Tongue (tissue), 2 donors: ENCODE results near the gene ELMOD3. TPM values are rescaled to one million over a fixed set of nuclear protein-coding genes. Genes with fewer than 3 reads are reported as not detected.
"Not testable (repeated sequence)": the region's sequence is repeated elsewhere in the genome, so short reads cannot be mapped to it uniquely, and the experiment has no call there.

ENCODE experiments used
- DNase-seq: peaks from one replicate; pipeline ENCODE4 v3.0.0-alpha.2; 2015
- total RNA-seq: library from RNA; depleted of rRNA; stranded (reverse); fragments of >200 nt; gene quantifications from one replicate; pipeline ENCODE4 v1.2.3, GENCODE V29; 2014

Gene ELMOD3
- total RNA-seq, 1 donor from 2014 or later = 16.5 TPM

DNA sequence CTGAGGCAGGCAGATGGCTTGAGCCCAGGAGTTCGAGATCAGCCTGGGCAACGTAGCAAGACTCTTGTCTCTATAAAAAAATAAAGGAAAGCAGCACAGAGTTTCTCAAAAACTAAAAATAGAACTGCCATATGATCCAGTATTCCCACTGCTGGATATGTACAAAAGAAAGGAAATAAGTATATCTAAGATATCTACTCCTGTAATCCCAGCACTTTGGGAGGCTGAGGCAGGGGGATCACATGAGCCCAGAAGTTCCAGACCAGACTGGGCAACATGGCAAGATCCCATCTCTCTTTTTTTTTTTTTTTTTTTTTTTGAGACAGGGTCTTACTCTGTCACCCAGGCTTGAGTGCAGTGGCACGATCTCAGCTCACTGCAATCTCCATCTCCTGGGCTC, 24.9 kb upstream of the ELMOD3 start:
- not testable (repeated sequence) for DNase-seq

DNA sequence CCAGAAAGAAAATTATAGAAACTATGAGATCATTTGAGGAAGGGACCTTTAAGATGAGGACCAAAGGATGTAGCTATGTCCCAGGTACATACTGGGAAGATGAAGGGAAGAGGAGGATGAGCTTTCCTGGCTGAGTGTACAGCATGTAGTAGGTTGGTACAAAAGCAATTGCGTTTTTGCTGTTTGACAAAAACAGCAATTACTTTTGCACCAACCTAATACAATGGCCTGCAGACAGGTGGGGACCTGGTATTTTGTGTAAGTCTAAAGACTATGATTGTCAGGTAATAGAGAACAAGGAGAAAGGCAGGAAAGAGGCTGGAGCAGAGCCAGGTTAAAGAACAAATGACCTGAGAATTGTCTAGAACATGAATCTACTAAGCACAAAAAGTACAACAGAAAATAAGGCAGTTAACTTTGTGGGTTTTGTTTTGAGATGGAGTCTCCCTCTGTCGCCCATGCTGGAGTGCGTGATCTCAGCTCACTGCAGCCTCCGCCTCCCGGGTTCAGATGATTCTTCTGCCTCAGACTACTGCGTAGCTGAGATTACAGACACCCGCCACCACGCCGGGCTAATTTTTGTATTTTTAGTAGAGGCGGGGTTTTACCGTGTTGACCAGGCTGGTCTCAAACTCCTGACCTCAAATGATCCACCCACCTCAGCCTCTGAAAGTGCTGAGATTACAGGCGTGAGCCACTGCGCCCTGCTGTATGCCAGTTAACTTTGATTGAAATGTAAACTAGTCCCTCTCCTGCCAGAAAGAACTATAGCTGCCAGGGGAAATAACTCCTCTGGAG, 23.5 kb upstream of the ELMOD3 start:
- no peak for DNase-seq

- not testable (repeated sequence) for DNase-seq
Observed at GRCh38 chr2:85333877-85334276, 20.7 kb upstream of the ELMOD3 start.

DNA sequence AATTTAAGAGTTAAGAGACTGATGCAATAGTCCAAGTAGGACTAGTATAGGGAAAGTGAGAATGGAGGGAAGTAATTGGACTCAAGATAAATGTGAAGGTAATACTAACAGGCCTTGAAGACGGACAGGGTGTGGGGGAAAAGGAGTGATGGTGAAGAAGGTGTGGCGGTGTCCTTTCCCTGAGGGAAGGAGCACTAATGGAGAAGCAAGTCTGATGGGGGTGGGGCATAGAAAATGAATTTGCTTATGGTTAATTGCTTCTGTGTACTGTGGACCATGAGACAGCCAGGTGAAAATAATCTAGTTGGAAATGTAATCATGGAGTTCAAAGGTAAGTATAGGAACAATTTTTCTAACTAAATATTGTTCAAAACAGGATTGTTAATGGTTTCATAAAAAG, 19.6 kb upstream of the ELMOD3 start:
- no peak for DNase-seq

DNA sequence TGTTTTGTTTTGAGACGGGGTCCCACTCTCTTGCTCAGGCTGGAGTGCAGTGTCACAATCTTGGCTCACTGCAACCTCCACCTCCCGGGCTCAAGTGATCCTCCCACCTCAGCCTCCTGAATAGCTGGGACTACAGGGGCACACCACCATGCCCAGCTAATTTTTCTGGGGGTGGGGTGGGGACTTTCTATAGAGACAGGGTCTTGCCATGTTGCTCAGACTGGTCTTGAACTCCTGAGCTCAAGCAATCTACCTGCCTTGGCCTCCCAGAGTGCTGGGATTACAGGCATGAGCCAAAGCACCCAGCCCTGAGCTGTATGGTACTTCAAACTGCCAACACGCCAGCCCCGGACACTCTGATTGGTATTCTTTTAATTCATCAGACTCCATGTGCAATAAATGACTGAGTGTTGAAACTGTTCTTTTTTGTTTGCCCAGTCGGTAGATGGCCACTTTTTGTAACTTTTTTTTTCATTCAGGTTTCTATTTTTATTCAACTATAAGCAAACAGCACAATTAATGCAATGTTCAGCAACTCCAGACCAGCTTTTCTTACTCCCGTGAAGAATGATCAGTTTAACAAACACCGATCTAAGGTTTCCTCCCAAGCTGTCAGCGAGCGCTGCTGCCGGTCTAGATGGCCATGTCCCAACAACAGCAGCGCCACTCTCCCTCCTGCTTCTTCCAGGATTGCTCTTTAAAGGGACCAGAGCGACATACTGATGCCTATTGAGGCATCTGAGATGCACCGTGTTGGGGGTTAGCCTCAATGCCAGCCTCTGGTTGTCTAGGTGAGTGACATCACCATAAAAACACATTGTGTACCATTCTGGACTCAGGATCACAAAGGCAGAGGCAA, 14.3 kb upstream of the ELMOD3 start:
- peak; percentile 14 for DNase-seq

DNA sequence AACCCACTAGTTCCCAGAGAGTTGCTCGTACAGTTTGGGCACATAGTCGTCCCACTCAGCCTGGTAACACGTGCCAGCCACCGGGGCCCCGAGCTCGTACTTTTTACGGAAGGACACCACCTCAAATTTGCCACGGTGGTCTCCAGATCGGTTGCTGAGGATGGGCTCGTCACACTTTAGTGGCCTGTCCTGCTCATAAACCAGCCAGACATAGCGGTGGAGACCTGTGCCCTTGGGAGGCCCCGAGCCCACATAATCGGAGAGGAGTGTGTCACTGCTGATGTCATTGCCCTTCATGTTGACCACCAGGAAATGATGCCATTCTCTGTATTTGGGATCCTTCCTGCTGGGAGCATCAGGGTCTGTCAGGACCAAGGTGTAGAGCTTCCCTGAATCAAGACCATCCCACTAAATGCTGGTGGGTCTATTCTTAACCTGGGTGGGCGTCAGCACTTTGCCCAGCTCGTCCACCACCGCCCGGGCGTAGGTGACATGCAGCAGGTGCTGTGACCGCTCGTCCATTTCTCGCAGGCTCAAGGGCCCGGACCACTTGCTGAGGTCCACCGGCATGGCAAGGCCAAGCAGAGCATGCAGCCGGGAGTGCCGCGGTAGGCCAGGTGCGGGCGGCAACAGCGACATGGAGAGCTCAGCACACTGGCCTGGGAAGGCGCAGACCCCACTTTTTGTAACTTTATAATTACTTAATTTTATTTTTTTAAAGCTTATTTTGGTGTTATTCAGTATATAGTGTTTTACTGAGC, 13.1 kb upstream of the ELMOD3 start:
- no peak for DNase-seq

DNA sequence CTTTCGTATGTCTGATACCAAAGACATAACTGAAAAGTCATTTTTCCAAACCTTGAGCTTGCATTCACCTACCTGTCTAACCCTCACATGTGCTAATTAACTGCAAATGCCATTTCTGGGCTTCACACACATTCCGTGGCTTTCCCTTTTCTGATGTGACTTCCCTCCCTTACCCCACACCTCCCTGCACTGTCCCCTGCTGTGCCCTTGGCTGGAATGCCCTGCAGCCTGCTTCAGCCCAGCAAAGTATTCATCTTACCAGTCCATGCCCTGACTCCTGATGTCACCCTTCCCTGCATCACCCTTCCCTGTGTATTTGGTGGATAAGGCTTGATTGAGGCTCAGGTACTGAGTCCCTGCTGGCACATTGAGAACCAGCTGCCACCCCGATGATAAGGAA, 12.4 kb upstream of the ELMOD3 start:
- no peak for DNase-seq

GRCh38 chr2:85343207-85343895, 11.2 kb upstream of the ELMOD3 start:
- DNase-seq = not testable (repeated sequence)

DNA sequence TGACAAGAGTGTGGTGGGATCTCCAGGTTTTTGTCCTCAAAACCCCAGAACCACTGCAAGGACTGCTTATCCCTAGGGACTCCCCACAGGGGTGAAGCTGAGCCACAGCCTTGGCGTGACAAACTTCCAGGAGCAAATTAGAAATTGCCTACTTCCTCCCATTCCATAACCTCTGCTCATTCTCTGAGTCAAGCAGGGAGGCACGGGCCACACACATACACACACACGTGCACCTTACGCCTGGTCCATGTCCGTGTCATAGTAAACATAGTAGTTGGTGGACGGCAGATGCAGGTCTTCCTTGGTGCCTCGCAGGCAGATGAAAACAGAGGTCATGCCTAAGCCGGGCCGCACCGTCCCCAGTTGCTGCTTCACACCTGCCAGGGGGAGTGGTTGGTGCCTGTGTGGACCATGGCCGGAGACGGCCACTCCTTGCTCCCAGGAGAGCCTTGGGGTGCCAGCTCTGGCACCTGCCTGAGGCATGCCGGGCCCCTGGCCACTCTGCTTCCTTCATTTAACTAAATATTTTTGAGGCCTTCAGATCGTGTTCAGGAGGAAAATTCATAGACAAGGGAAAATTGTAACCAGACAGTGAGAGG, 10.1 kb upstream of the ELMOD3 start:
- DNase-seq = no peak

- no peak for DNase-seq
Observed at GRCh38 chr2:85347599-85347998, 7.0 kb upstream of the ELMOD3 start.

DNA sequence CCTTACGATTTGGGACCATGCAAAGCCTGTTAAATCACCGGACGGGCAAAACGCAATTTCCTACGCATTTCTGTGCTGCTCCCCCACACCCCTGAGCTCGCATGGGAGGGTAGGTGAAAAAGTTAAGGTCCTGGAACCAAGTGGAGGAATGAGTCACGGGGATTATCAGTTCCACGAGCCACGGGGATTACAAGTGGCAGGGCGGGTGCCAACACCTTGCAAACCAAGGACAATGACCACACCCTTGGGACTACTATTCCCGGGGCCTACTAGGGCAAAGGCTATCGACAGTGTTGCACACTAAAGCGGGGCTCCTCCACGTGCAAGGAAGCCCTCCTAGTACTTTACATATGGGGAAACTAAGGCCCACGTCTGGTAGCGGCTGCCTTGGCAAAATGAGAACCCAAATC, 688 bp upstream of the ELMOD3 start:
- peak; percentile 28 for DNase-seq

GRCh38 chr2:85355073-85355410, 473 bp downstream of the ELMOD3 start:
- DNase-seq = peak; percentile 19

GRCh38 chr2:85355521-85355920, 952 bp downstream of the ELMOD3 start:
- no peak for DNase-seq

DNA sequence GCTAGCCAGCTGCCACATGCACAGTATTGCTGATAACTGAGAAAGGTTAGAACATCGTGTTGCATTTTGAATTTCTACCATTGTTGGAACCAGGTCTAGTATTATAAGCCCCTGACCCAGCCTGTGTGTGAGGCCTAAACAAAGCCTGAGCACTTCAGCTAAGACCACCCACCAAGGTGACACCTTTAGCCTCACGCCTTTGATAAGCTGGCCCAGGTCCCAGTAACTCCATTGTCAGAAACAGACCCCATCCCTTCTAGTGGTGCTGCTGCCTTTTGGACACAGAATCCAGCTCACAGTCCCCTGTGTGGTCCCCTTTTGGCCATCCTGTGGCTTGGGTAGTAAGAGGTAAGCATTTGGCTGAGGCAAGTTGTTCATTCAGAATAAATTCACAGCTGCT, 1.6 kb downstream of the ELMOD3 start:
- no peak for DNase-seq

GRCh38 chr2:85357736-85358135, 3.2 kb downstream of the ELMOD3 start:
- DNase-seq = no peak

DNA sequence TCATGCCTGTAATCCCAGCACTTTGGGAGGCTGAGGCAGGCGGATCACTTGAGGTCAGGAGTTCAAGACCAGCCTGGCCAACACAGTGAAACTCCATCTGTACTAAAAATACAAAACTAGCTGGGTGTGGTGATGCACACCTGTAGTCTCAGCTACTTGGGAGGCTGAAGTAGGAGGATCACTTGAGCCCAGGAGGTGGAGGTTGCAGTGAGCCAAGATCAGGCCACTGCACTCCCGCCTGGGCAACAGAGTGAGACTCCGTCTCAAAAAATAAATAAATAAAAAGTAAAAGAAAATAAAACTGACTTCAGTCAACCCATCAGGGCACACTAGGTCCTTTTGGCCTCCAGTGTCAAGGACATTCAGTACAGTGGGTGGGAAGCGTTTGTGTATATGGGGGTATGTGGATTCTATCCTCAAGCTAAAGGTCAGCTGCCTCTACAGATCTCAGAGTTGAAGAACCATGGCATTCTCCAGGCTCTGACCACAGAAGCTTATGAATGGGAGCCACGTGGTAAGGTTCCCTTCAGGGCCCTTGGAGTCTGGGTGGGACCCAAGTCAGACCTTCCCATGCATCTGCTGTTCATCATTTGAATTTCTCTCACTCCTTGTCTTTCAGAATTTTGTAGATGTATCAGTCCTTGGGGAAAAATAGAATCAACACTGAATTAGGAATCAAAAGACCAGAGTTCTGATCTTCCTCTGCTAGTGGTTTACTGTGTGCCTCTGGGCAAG, 8.3 kb downstream of the ELMOD3 start:
- DNase-seq = not testable (repeated sequence)

GRCh38 chr2:85367180-85367579, 12.6 kb downstream of the ELMOD3 start:
- DNase-seq = no peak

DNA sequence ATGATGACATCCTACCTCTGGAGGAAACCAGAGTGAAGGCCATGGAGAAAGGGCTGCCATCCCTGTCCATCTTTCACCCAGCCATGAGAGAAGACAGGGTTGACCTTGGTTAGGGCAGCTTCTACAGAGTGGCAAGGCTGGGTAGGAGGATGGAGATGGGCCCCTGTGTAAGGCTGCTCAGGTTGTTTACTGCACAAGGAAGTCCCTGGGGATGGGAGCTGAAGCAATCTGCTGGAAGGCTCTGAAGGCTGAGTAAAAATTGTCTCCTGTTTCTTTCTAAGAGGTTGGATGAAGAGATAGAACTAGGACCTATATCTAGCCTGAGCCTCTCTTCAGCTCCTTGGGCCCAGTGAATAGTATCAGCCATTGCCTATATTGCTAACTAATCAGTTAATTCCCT, 14.4 kb downstream of the ELMOD3 start:
- no peak for DNase-seq

GRCh38 chr2:85369500-85369899, 14.9 kb downstream of the ELMOD3 start:
- DNase-seq = no peak

- DNase-seq = no peak
Observed at GRCh38 chr2:85371045-85371444, 16.5 kb downstream of the ELMOD3 start.
